GM19468 (cell line): Measurements from ENCODE around the gene COL23A1.
"Not testable (repeated sequence)": the region's sequence is repeated elsewhere in the genome, so short reads cannot be mapped to it uniquely, and the experiment has no call there.

ENCODE experiments used
- ATAC-seq: cut with Tn5 transposase; IDR thresholded peaks from one replicate; pipeline ENCODE4 v1.9.1; 2021; ENCODE audit warnings: mild to moderate bottlenecking, moderate library complexity, moderate number of reproducible peaks; ENCODE audit not compliant: unreplicated experiment; ENCODE audit errors: extremely low read depth

Gene COL23A1

DNA sequence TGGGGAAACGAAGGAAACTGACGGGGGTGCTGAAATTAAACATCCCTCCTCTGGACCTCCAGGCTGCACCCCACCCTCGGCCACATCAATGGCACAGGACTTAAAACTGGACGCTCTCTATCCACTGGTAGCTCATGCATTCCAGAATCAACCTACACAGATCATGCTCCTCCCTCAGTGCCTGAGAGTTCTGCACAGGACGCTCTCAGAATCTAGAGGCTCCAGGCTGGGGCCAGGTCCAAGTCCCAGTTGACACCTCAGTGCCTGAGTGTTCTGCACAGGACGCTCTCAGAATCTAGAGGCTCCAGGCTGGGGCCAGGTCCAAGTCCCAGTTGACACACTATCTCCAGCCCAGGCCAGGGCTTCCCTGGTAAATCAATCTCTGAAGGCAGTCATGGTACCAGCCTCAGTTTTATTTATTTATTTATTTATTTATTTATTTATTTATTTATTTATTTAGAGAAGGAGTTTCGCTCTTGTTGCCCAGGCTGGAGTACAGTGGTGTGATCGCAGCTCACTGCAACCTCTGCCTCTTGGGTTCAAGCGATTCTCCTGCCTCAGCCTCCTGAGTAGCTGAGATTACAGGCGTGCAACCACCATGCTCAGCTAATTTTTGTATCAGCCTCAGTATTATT lies 103.2 kb downstream of the COL23A1 start:
- not testable (repeated sequence) for ATAC-seq

DNA sequence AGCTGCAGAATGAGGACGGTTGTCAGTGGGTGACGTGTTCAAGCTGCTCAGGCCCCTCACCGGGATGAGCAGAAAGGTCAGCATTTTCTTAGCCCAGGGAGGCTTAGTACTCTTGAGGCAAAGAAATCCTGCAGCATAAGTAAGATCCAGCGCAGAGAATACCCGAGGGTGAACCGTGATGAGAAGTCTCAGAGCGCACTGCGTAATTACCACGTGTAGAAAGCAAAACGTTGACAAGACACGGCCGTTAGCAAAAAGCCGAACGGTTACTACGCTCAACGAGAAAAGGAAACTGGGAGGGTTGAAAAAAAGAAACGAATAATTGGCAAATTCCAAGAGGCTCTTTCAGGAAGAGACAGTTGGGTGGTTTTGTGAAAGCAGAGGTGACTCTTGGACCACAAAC lies 104.0 kb downstream of the COL23A1 start:
- no peak for ATAC-seq

DNA sequence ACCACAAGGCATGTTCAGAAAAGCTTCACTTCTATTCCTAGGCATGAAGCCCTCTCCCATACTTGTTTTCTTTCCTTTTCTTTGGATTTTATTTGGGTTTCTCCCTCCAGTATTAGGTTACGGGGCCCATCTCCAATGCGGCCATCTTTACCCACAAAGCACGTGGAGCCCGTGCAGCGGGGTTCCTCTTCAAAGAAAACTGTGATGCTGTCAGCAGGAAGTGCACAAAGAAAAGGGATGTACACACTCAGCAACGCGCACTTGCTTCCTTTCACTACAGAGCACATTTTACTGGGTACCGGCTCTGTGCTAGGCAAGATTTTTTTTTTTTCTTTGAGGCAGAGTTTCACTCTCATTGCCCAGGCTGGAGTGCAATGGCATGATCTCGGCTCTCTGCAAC lies 106.6 kb downstream of the COL23A1 start:
- no peak for ATAC-seq

DNA sequence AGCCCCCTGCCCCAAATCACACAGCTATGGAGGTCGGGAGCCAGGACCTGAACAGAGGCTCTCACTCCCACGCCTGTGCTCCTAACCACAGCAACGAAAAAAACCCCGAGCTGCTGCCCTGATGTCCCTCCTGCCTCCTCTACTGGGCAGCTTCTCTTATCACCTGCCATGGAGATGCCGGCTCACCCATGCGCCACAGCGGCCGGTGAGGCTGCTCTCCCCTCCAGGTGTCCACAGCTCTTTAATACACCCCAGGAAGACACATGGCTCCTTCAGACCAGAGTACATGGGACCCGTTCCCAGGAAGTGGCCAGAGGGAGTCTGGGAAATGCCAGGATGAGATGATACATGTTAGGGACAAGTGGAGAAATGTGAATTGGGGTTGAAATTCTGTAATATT lies 110.9 kb downstream of the COL23A1 start:
- ATAC-seq: no peak

DNA sequence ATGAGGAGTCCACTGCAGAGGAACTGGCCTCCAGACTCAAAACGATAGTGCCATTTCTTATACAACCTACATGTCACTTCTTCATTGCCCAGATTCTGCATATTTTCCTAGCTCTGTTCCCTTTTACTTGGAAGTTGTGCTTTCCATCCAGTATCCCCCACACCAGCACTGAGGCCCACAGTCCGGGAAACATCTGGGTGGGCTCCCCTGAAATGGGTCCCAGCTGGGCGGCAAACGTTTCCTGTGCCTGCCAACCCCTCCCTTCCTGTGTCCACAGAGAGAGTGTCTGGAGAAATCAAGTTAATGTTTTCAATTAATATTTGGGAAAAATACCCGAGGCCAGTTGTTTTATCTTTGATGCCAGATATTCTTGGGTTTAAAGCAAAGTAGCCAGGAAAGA lies 111.8 kb downstream of the COL23A1 start:
- no peak for ATAC-seq

DNA sequence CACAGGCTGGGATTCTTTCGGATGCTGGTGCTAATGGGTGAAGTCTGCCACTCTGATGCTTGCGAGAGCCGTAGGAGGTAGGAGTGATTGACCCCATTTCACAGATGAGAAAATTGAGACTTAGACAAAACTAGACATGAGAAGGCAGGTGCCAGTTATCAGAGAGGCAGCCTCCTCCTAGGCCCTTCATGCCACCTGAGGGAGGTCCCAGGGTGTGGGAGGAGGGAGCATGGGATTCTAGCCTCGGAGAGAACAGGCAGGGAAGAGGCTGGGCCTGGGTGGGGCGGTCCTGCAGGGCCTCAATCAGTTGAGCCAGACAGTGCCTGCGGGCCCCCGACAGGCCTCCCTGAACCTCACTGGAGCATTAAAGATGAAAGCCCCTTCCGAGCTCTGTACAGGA lies 112.4 kb downstream of the COL23A1 start:
- no peak for ATAC-seq

DNA sequence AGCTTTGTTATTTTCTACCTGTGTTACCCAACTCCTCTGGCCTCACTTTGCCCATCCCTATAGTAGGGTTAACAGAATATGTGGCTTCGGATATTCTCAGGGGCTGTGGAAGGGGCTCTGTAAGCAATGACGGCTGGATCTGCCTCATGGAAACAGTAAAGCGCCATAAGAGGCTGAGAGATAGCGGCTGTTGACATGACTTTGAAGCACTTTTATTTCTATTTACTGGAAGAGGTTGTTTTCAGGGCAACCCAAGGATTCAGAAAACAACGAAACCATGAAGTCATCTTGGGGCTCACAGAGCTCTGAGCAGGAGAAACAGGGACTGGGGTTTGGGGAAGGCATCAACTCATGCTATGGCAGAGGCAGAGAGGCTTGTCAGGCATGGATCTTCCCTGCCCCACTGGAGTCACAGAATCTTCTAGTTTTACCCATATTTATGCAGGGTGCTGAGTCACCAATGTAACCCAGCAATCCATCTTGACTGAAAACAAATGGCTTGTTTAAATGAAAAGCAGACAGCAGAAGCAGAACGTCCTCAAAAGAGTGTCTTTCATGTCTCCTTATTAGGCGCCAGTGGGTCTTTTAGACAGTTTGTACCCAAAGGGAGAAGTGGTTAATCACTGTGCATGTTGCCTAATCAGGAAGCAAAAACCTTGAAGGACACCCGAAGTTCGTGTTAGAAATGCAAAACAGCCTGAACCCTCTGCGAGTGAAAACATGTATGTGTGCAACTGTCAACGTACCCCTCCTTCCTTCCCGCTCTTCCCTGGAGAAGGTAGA lies 113.0 kb downstream of the COL23A1 start:
- ATAC-seq: no peak

DNA sequence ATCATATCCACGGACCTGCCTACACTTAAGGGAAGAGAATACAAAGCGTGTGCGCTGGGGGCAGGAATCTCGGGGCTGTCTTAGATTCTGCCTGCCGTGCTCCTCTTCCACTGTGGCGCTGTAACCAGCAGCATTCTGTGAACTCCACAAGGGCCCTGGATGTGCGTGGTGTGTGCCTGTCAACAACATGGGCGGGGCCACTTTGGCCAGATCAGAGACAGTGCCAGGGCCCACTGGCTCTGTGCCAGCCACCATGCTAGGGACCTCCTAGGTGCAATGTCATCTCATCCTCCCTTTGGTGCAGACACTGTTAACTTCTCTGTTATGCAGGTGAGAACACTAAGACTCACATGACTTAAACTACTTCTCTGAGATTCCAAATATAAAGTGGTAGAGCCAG lies 113.7 kb downstream of the COL23A1 start:
- ATAC-seq: no peak

DNA sequence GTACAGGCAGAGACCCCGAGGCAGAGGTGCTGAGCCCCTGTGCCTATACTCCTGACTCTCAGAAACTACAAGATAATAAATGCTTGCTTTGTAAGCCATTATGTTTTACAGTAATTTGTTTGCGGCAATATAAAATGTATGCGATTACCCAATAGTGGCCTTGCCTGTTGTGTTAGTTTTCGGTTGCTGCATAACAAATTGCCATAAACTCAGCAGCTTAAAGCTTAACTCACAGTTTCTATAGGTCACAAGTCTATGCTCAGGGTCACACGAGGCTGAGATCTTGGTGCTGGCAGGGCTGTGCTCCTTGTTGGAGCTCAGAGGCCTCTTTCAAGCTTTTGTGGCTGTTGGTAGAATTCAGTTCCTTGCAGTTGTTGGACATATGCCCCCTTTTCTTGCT lies 114.8 kb downstream of the COL23A1 start:
- no peak for ATAC-seq

DNA sequence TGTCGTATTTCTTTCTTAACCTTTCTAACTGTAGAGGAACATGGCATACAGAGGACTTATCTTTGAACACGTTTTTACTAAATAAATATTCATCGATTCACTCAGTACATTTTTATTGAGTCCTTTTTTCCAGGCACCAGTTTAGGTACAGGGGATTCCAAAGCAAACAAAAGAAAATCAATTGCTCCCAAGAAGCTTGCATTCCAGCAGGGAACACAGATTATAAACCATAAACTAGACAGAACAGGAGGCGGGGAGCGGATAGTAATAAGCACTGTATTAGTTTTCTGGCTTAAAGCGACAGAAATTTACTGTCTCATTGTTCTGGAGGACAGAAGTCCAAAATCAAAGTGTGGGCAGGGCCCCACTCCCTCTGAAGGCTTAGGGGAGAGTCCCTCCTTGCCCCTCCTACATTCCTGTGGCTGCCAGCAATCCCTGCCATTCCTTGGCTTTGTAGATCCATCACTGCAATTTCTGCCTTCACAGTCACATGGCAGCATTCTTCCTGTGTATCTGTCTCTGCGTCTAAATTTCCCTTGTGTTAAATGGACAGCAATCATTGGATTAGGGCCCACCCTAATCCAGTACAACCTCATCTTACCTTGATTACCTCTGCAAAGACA lies 115.5 kb downstream of the COL23A1 start:
- no peak for ATAC-seq

DNA sequence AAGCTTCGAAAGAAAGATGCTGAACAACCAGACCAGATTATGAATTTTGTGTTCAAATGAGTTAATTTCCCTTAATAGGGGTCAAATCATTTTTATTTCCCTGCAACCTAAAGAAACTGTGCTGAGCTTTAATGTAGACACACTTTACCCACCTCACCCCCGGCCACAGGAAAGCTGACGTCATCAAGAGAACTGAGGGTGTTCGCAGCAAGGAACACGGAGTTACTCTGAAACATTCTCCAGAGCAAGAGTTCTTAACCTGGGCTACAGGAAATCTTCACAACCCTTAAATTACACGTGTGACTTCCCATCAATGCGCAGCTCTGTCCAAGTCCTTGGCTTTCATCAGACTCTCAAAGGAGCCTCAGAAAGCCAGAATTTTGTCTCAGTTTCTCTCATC lies 116.3 kb downstream of the COL23A1 start:
- ATAC-seq: no peak

DNA sequence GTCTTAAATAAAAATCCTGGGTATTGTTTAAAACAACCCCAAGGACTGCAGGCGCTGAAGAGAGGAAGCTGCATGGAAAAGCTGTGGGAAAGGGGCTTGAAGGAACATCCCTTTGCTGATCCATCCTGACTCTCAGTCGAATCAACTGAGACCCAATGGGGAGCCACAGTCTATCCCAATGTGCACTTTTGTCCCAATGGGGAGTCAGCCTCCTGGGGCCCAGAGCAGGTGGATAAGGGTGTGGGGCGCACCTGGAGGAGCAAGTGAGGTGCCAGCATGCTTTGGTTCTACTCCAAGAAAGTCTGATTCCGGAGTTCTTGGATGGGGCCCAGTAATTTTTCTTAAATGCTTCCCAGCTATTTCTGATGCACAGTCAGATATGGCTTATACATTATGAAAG lies 118.1 kb downstream of the COL23A1 start:
- no peak for ATAC-seq

DNA sequence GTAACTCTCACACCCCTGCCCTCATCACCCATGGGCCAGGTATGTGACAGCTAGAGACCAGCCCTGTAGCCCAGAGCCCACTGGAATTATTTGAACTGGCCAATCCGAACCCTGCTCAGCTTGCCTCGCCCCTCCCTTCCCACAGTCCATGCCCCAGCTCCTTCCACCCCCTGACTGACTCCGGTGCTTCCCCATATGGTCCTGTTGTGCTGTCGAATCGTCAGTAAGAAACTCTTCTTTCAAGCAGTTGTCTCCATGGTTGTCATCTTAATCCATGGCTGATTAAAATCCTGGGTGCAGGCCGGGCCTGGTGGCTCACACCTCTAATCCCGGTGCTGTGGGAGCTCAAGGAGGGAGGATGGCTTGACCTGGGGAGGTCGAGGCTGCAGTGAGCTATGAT lies 118.5 kb downstream of the COL23A1 start:
- ATAC-seq: no peak

DNA sequence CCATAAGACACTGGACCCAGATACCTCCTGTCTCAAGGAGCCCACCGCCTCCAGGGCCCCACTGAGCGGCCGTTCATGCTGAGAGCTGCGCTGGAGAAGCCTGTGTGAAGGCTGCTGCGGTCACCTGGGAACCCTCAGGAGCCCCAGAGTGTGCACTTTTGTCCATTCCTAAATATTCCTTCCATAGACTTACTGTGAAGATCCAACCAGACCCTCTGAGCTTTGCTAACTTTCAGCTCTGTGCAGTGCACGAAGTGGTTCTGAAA lies 119.5 kb downstream of the COL23A1 start:
- no peak for ATAC-seq

DNA sequence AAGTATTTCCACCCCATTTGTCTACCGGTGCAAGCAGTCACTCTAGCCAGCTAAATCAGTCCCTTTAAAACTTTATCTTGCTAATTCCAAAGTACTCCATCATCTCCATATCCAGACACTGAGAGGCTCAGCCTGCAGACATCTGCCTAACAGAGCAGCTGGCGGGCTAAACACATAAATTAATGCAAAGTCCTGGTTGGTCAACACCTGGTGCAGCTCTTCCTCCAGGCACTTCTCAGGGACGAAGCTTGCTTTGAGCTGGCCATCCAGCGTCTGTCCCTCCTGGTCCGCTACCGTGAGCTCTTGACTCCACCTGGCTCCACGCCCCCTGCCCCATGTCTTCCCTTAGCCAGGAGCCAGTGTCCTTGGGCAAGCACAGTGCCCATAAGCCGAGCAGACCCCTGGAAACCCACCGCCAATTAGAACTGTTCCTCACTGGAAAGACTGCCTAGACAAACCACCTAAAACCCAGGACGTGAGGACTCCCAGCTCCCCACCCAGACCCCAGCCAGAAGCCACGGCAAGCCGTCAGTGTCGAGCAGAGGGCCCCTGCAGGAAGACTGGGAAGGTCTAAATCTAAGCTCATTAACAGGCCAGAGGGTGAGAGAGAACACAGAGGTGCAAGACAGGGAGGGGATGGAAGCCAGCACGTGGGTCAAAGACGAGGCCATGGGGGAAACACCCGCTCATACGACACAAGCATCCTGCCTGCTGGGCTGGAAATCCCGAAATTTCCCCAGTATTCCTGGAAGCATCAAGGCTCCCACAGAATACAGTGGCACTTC lies 120.0 kb downstream of the COL23A1 start:
- ATAC-seq: no peak

DNA sequence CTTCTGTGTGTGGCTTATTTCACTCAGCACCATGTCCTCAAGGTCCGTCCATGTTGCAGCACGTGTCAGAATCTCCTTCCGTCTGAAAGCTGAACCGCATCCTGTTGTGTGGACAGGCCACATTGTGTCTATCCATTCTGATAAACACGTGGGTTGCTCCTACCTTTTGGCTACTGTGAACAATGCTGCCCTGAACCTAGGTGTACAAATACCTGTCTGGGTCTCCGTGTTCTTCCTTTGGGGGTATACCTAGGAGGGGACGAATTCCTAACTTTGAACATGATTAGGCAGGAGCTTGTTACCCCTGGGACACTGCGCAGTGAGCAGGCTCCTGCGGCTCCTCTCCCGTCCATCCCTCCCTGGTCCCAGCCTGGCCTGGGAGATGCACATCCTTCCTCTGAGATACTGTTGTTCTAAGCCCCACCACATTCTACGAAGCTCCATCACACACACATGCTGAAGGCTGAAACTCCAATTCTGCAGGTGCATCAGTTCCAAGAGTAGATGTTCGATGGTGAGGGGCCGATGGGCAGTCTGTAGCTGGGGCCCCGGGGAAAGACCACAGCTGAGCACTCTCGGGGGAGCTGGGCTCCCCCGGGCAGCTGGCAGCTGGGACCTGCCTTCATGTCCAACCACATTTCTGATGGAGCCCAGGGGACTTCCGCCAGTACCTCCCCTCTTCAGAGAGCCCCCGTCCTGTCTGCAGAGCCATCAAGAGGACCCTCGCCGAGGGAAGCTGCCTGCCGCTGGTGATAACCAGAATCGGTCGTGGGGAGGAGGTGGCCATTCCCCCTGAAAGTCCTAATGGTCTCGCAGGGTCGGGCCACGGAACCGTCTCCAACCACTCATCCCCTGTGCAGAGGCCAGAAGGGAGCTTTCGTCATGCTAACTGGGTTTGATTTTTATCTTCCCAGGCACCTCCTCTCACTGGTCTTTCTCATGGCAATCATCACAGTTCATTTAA lies 120.9 kb downstream of the COL23A1 start:
- no peak for ATAC-seq

DNA sequence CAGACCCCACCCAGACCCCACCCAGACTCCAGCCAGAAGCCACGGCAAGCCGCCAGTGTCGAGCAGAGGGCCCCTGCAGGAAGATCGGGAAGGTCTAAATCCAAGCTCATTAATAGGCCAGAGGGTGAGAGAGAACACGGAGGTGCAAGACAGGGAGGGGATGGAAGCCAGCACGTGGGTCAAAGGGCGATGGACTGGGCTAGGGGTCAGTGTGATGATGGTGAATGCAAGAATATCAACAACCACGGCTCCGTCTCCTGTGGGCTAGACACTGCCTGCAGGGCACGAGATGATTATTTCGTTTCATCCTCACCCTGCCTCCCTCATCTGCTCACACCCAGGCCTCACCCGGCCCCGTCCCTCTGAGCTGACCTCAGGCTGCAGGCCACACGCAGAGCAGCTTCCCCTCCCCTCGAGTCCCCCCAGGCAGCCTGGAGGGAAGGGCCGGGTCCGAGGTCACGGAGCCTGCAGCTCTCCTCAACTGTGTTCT lies 122.0 kb downstream of the COL23A1 start:
- no peak for ATAC-seq

DNA sequence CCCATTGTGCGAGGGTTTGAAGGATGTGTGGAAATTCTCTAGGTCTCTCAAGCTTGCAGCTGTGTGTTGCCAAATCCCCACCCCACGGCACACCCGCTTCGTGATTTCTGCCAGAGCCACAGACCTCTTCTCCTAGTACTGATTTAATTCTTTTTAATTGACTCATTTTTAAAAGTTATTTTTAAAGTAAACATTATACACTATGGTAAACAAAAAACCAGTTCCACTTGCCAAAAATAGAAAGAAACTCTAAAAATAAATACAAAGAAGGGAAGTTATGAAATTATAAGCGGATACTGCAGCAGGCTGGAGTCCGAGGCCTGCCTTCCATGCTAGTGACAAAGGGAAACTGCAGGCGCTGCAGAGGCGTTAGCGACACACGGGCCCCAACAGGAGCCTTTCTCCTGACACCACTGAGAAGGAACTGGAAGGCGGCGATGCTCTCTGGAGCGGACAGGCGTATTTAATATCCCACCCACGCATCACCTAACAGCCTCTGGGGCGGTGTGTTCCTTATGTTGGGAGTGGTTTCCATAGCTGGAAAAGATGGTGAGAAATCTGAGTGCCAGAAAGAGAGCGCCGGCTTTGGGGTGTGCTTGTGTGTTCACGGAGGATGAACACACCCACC lies 122.5 kb downstream of the COL23A1 start:
- no peak for ATAC-seq

DNA sequence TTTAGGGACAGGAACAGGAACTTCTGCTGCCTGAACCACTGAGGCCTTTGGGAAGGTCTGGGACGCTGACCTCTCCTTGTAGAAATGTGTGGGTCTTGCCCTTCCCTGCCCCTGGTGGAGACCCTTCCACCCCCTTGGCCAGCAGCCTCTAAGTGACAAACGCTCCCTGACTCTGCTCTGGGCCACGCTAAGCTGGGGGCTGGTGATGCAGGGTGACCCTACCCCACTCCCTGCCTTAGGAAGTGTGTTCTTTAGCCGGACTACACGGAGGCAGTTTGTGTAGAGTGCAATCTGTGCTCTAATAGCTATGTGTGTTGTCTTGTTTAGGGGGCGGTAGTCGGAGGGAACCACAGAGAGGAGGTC lies 123.0 kb downstream of the COL23A1 start:
- no peak for ATAC-seq
